ENCODE measurements around the gene RPL22.

DNA sequence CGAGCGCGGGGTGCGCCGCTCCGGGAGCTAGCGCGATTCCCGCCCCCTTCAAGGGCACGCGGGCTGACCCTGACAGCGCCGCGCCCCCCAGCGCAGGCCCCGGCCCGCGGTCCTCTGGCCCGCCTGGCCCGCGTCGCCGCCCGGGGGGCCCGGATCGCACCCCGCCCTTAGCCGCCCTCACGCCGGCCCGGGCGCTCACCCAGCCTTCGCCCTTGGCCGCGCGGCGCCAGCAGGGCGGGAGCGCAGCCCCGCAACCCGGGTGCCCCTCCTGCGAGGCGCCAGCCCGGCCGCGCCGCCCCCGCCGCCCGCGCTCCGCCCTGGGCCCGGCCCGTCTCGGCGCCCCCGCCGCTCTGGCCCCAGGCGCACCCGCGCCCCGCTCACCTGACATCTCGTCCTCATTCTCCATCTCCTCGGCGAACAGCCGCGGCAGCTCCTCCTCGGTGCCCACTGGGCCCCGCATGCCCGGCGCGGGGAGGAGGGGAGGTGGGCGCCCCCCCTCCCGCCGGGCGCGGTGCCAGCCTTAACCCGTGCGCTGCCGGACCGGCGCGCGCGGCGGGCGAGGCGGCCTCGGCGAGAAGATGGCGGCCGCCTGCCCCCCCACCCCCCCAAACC is 19.7 kb downstream of the RPL22 start:
- TF ChIP-seq, protein P1, sequence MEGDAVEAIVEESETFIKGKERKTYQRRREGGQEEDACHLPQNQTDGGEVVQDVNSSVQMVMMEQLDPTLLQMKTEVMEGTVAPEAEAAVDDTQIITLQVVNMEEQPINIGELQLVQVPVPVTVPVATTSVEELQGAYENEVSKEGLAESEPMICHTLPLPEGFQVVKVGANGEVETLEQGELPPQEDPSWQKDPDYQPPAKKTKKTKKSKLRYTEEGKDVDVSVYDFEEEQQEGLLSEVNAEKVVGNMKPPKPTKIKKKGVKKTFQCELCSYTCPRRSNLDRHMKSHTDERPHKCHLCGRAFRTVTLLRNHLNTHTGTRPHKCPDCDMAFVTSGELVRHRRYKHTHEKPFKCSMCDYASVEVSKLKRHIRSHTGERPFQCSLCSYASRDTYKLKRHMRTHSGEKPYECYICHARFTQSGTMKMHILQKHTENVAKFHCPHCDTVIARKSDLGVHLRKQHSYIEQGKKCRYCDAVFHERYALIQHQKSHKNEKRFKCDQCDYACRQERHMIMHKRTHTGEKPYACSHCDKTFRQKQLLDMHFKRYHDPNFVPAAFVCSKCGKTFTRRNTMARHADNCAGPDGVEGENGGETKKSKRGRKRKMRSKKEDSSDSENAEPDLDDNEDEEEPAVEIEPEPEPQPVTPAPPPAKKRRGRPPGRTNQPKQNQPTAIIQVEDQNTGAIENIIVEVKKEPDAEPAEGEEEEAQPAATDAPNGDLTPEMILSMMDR (IDR thresholded peaks at IDR 0.05 in 8 of 11, conservative IDR thresholded peaks at IDR 0.05 in 3 of 11) = no peak
- TF ChIP-seq POLR2AphosphoS5 (IDR thresholded peaks at IDR 0.05) (no peak), POLR2A (IDR thresholded peaks at IDR 0.05) (no peak)

Measured in spleen (tissue), 7 donors.